ENCODE results near the gene SKIDA1.

SKIDA1 gene

GRCh38 chr10:21482821-21483220 lies 42.7 kb downstream of the SKIDA1 start:
- DNase-seq (ENCODE audit: low read depth in 2 of 2), result no peak

- DNase-seq (ENCODE audit: low read depth in 2 of 2), result no peak
Measured at GRCh38 chr10:21481407-21481806, 44.1 kb downstream of the SKIDA1 start.

- DNase-seq (ENCODE audit: low read depth in 2 of 2), result no peak
Measured at GRCh38 chr10:21479570-21480315, 45.7 kb downstream of the SKIDA1 start.

GRCh38 chr10:21475393-21475792 lies 50.1 kb downstream of the SKIDA1 start:
- no peak for DNase-seq (ENCODE audit: low read depth in 2 of 2)

- DNase-seq (ENCODE audit: low read depth in 2 of 2), result no peak
Measured at GRCh38 chr10:21473541-21473940, 51.9 kb downstream of the SKIDA1 start.

- DNase-seq (ENCODE audit: low read depth in 2 of 2), result no peak
Measured at GRCh38 chr10:21473135-21473534, 52.3 kb downstream of the SKIDA1 start.

- no peak for DNase-seq (ENCODE audit: low read depth in 2 of 2)
Measured at GRCh38 chr10:21468086-21468485, 57.4 kb downstream of the SKIDA1 start.

GRCh38 chr10:21467633-21468032 lies 57.8 kb downstream of the SKIDA1 start:
- DNase-seq (ENCODE audit: low read depth in 2 of 2), result no peak

GRCh38 chr10:21464134-21464533 lies 61.3 kb downstream of the SKIDA1 start:
- DNase-seq (ENCODE audit: low read depth in 2 of 2), result no peak

Measured in stimulated activated CD8-positive, alpha-beta memory T cell treated with anti-CD3 and anti-CD28 coated beads, Interleukin-7, amount 100 ng/mL, for 4 hours (primary cell).